K562 (cell line): Measurements from ENCODE around the gene HDAC7. TPM values are rescaled to one million over a fixed set of nuclear protein-coding genes. Genes with fewer than 3 reads are reported as not detected.

Source experiments
- ATAC-seq: fragments of 200-7000 bp; cut with Tn5 transposase; 3 replicates; pipeline ENCODE4 v1.9.1; 2020; ENCODE audit warnings: moderate library complexity
- BruUV-seq: library from RNA; stranded (reverse); fragments of 400-500 nt; replicated peaks from 2 replicates; lab custom pipeline; 2021; lab: Mats Ljungman, UMichigan
- CTCF ChIA-PET: fragments of 300-600 bp; formaldehyde crosslinking; extraction: SDS; loops from one replicate; lab custom pipeline; 2021; ENCODE audit warnings: low intra/inter-chr PET ratio; lab: Yijun Ruan, JAX
- POLR2A ChIA-PET: fragments of 300-600, 350-650 bp; sonication (Branson Sonifier 250); formaldehyde crosslinking; extraction: SDS; loops from one replicate; lab custom pipeline; 2021; ENCODE audit warnings: antibody characterized with exemption, inconsistent platforms; lab: Yijun Ruan, JAX
- DNase-seq, 4 experiments: peaks; one replicate each; pipeline versions ENCODE4 v3.0.0 to v3.0.0-alpha.2; 2011 to 2018; ENCODE audit warnings: low spot score in 3 of 4, mixed read lengths in 3 of 4; ENCODE audit errors: extremely low read depth in 1 of 4
- FAIRE-seq: peaks from 2 replicates; lab custom pipeline; 2011; peaks lifted over from hg19 to GRCh38; lab: Jason Lieb, UNC
- H2AFZ ChIP-seq: 2 replicates; pipeline ENCODE4 v1.6.0; 2011; ENCODE audit warnings: low read depth, low read length, control low read depth, inconsistent platforms
- H3K27ac ChIP-seq: fragments of 200-600 bp; 3 replicates; pipeline ENCODE4 v1.8.0; 2011; ENCODE audit warnings: low read depth, mild to moderate bottlenecking, control low read depth, inconsistent platforms, low read length, moderate library complexity, mixed read lengths; ENCODE audit errors: extremely low read depth
- H3K27me3 ChIP-seq, 2 experiments: fragments of 300-600 bp in 1 of 2; 2 replicates in 1 of 2; 3 replicates in 1 of 2; pipeline versions ENCODE4 v1.6.0 to v1.8.0; 2011; ENCODE audit warnings: inconsistent platforms in 2 of 2, low read length in 2 of 2, mild to moderate bottlenecking in 1 of 2, mixed read lengths in 1 of 2, moderate library complexity in 1 of 2; ENCODE audit not compliant: control insufficient read depth in 2 of 2, insufficient read depth in 2 of 2
- H3K36me3 ChIP-seq: fragments of 300-600 bp; 3 replicates; pipeline ENCODE4 v1.8.0; 2011; ENCODE audit warnings: mild to moderate bottlenecking, low read length, inconsistent platforms; ENCODE audit not compliant: control insufficient read depth, insufficient read depth
- H3K4me1 ChIP-seq, 2 experiments: fragments of 200-600 bp in 1 of 2; replicated peaks in 1 of 2; 2 replicates in 1 of 2; 3 replicates in 1 of 2; pipeline versions ENCODE4 v1.5.1 to v1.8.0; 2011; ENCODE audit warnings: inconsistent platforms in 2 of 2, low read length in 2 of 2, mild to moderate bottlenecking in 1 of 2, mixed read lengths in 1 of 2, moderate library complexity in 1 of 2; ENCODE audit not compliant: control insufficient read depth in 2 of 2, insufficient read depth in 2 of 2
- H3K4me2 ChIP-seq: 2 replicates; pipeline ENCODE4 v1.6.1; 2011; ENCODE audit warnings: low read length, control low read depth, inconsistent platforms, mixed read lengths; ENCODE audit not compliant: insufficient read depth
- H3K4me3 ChIP-seq: fragments of 200-600 bp; sonication (generic), shearing (Covaris generic); 2 replicates; pipeline ENCODE4 v1.5.1; 2016; ENCODE audit warnings: control low read depth, inconsistent platforms
- H3K79me2 ChIP-seq: fragments of 200-600 bp; 3 replicates; pipeline ENCODE4 v1.8.0; 2011; ENCODE audit warnings: low read length, inconsistent platforms; ENCODE audit not compliant: control insufficient read depth, insufficient read depth
- H3K9ac ChIP-seq, 2 experiments: 2 replicates each; pipeline versions ENCODE4 v1.6.0 to v1.6.1; 2011; ENCODE audit warnings: low read depth in 2 of 2, low read length in 2 of 2, control low read depth in 1 of 2, inconsistent platforms in 1 of 2, mild to moderate bottlenecking in 1 of 2, mixed read lengths in 1 of 2; ENCODE audit not compliant: insufficient read depth in 1 of 2
- H3K9me1 ChIP-seq: one replicate; pipeline ENCODE4 v1.6.0; 2011; ENCODE audit warnings: inconsistent platforms, mild to moderate bottlenecking, low read length, moderate library complexity; ENCODE audit not compliant: control insufficient read depth, insufficient read depth
- H3K9me3 ChIP-seq: replicated peaks from 2 replicates; pipeline ENCODE4 v1.5.1; 2011; ENCODE audit warnings: low read depth, low read length, inconsistent platforms; ENCODE audit not compliant: control insufficient read depth, insufficient read depth
- H4K20me1 ChIP-seq: replicated peaks from 2 replicates; pipeline ENCODE4 v1.6.1; 2011; ENCODE audit warnings: low read length, inconsistent platforms, mixed read lengths; ENCODE audit not compliant: control insufficient read depth, insufficient read depth
- BCOR ChIP-seq: fragments of 450-650 bp; IDR thresholded peaks from 2 replicates; pipeline ENCODE4 v1.6.1; 2016
- DPF2 ChIP-seq: fragments of 450-650 bp; IDR thresholded peaks from 2 replicates; pipeline ENCODE4 v1.6.1; 2016
- ELF2 ChIP-seq: fragments of 250-450 bp; sonication (Bioruptor Pico); IDR thresholded peaks from 2 replicates; pipeline ENCODE4 v1.5.0; 2021; ENCODE audit warnings: mild to moderate bottlenecking
- HSF4 ChIP-seq: fragments of 250-450 bp; sonication (Bioruptor Pico); IDR thresholded peaks from 2 replicates; pipeline ENCODE4 v2.1.2; 2022; ENCODE audit warnings: mild to moderate bottlenecking, moderate library complexity, borderline replicate concordance
- MCM3 ChIP-seq: fragments of 450-650 bp; IDR thresholded peaks from 2 replicates; pipeline ENCODE4 v1.6.1; 2016
- NR2C1 ChIP-seq, 2 experiments: fragments of 450-650 bp; IDR thresholded peaks; 2 replicates each; pipeline ENCODE4 v1.6.1; 2017; ENCODE audit warnings: mild to moderate bottlenecking in 2 of 2, antibody characterized with exemption in 1 of 2, inconsistent platforms in 1 of 2, missing compliant biosample characterization in 1 of 2, missing genetic modification characterization in 1 of 2
- NR2C2 ChIP-seq, 2 experiments: fragments of 200-800 bp in 1 of 2; sonication (Bioruptor generic) in 1 of 2; sonication (generic) in 1 of 2; formaldehyde crosslinking in 1 of 2; IDR thresholded peaks; 2 replicates each; pipeline versions ENCODE4 v1.6.1 to v1.8.0; 2016 to 2022; ENCODE audit warnings: mild to moderate bottlenecking in 1 of 2, missing compliant biosample characterization in 1 of 2, missing genetic modification characterization in 1 of 2, missing genetic modification reagents in 1 of 2
- RBM25 ChIP-seq: fragments of 200-400 bp; formaldehyde crosslinking; IDR thresholded peaks from 2 replicates; pipeline ENCODE4 v1.6.1; 2018; ENCODE audit warnings: low read length, low read depth, moderate library complexity; ENCODE audit not compliant: severe bottlenecking
- SETDB1 ChIP-seq: IDR thresholded peaks from one replicate; pipeline ENCODE4 v1.6.1; 2012; ENCODE audit warnings: low read length, control low read depth, inconsistent platforms
- TBP ChIP-seq: optimal IDR thresholded peaks from 2 replicates; pipeline ENCODE3; 2011; ENCODE audit warnings: low read depth, low read length, improper control_type of control experiment
- TCF3 ChIP-seq: sonication (generic); formaldehyde crosslinking; IDR thresholded peaks from 2 replicates; pipeline ENCODE4 v1.4.0; 2020; ENCODE audit warnings: mild to moderate bottlenecking, missing genetic modification reagents
- TEAD1 ChIP-seq, 2 experiments: fragments of 450-650 bp in 1 of 2; sonication (generic) in 1 of 2; formaldehyde crosslinking; IDR thresholded peaks; 2 replicates each; pipeline versions ENCODE4 v1.4.0 to v1.8.0; 2020 to 2022; ENCODE audit warnings: mild to moderate bottlenecking in 2 of 2, missing genetic modification reagents in 1 of 2
- ZFP36 ChIP-seq: fragments of 150-350 bp; IDR thresholded peaks from 2 replicates; pipeline ENCODE4 v1.6.1; 2018; ENCODE audit warnings: low read length, low read depth; ENCODE audit not compliant: partially characterized antibody
- ZNF174 ChIP-seq: fragments of 250-450 bp; sonication (Bioruptor Pico); IDR thresholded peaks from 2 replicates; pipeline ENCODE4 v1.4.0; 2020; ENCODE audit warnings: mild to moderate bottlenecking
- ZNF217 ChIP-seq: sonication (generic); formaldehyde crosslinking; IDR thresholded peaks from 2 replicates; pipeline ENCODE4 v1.8.0; 2022; ENCODE audit warnings: mild to moderate bottlenecking, missing genetic modification reagents
- ZNF354B ChIP-seq: fragments of 250-450 bp; sonication (Bioruptor Pico); IDR thresholded peaks from 2 replicates; pipeline ENCODE4 v1.4.0; 2020
- ZNF436 ChIP-seq: fragments of 250-450, 450-650 bp; sonication (Bioruptor Pico); formaldehyde crosslinking; IDR thresholded peaks from 2 replicates; pipeline ENCODE4 v1.7.0; 2020; ENCODE audit warnings: mild to moderate bottlenecking
- ZZZ3 ChIP-seq: fragments of 450-650 bp; IDR thresholded peaks from 2 replicates; pipeline ENCODE4 v1.6.1; 2016; ENCODE audit warnings: antibody characterized with exemption, mild to moderate bottlenecking, moderate library complexity
- WGBS: fragments of 100-300 bp; shearing (Covaris generic); methylation state at CpG from one replicate; pipeline ENCODE4 v1.1.6; 2016; ENCODE audit warnings: low coverage, mixed read lengths; ENCODE audit not compliant: insufficient coverage; ENCODE audit errors: missing lambda C conversion rate; 5-methylcytosine and 5-hydroxymethylcytosine counted together
- in situ Hi-C: fragments of 300-500 bp; cut with MboI; formaldehyde crosslinking; loops from 4 replicates; pipeline ENCODE4 v1.15.0; 2018; ENCODE audit warnings: inconsistent platforms, mixed read lengths
- intact Hi-C: fragments of 100-400 bp; cut with micrococcal nuclease; formaldehyde crosslinking; loops from 2 replicates; pipeline ENCODE4 v1.14.2; 2022
- polyA plus RNA-seq, 8 experiments: library from polyadenylated mRNA; depleted of rRNA in 4 of 8; stranded (reverse) in 5 of 8; unstranded in 3 of 8; fragments of >200 nt; fragmentation: Nextera tagmentation in 2 of 8; fragmentation: Illumina TruSeq in 1 of 8; extraction: Ambion mirVana in 2 of 8; extraction: Trizol in 1 of 8; gene quantifications; 2 replicates each; pipeline versions ENCODE4 v1.2.1 to v1.2.3, GENCODE V29; 2011 to 2014; ENCODE audit warnings: inconsistent platforms in 1 of 8, missing spikeins in 1 of 8
- total RNA-seq, 7 experiments: library from RNA; depleted of rRNA in 6 of 7; stranded (reverse); fragments of >200 nt in 6 of 7; fragmentation: Illumina TruSeq in 2 of 7; extraction: Trizol in 2 of 7; gene quantifications; 2 replicates each; pipeline versions ENCODE4 v1.2.1 to v1.2.3, GENCODE V29; 2011 to 2021; ENCODE audit warnings: low replicate concordance in 1 of 7

HDAC7 gene
- total and polyA plus RNA-seq, 9 of the 15 experiments (the other 6 are each of a cell fraction or from before 2014, with no cell fraction given) = 2.5 to 129 (median 31.1) TPM

DNA sequence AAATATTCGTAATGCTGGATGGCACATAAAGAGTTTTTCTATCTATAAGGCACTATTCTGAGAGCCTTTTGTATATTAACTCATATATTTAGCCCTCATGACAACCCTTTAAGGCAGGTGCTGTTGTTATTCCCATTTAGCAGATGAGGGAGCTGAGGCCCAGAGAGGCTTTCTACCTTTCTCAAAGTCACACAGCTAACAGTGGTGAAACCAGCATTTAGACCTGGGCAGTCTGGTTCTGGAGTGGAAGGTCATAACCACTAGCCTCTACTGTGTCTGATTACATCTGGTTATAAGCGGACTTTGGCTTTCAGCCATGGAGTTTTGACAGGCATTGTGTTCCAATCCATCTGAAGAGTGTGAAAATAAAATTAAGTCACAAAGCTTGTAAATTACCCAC is 41.2 kb upstream of the HDAC7 start:
- ChIA-PET POLR2A (interaction anchor here (0.7 kb wide), 1 partner anchor 62 kb away, joined by 3 read pairs; no protein-coding TSS in a partner anchor), CTCF (no interaction called here)

More for the DNA sequence above, 41.2 kb upstream of the HDAC7 start:
- BruUV-seq = no TSS peak
- Histone ChIP-seq H3K9me3 (no peaks in the 10 kb centered on the region), H3K4me3 (no peak overlapping the region), H3K9me1 (no peaks in the 10 kb centered on the region), H3K36me3 (no peaks in the 10 kb centered on the region), H3K27me3 (peaks cover 0 to 9% of the 10 kb centered on the region in 2 experiments; a peak in 1 of 5 replicates), H4K20me1 (no peaks in the 10 kb centered on the region), H2AFZ (no peak overlapping the region), H3K9ac (no peak overlapping the region), H3K79me2 (no peaks in the 10 kb centered on the region), H3K27ac (no peak overlapping the region), H3K4me2 (no peak overlapping the region), H3K4me1 (peaks cover 0 to 3% of the 10 kb centered on the region in 2 experiments; a peak in 1 of 5 replicates)
- TF ChIP-seq ZNF354B (CRISPR knock-in tag) (no peak), NR2C1 (IDR thresholded peaks at IDR 0.05) (no peak), NR2C1 (tag; IDR thresholded peaks at IDR 0.05) (no peak), ZNF436 (CRISPR knock-in tag) (no peak), TCF3 (CRISPR knock-in tag) (no peak), MCM3 (no peak), BCOR (peak; percentile 42; the same call in 1 of the 2 replicates), ZZZ3 (no peak), ZNF217 (CRISPR knock-in tag) (no peak), ELF2 (CRISPR knock-in tag) (no peak), TBP (no peak), TEAD1 (CRISPR knock-in tag; IDR thresholded peaks at IDR 0.05) (no peak), DPF2 (no peak), ZFP36 (peak; percentile 55), RBM25 (peak; percentile 78), HSF4 (CRISPR knock-in tag) (no peak), SETDB1 (no peak), NR2C2 (CRISPR knock-in tag; IDR thresholded peaks at IDR 0.05) (no peak), NR2C2 (tag; IDR thresholded peaks at IDR 0.05) (no peak), ZNF174 (no peak)
- 25% methylated on average over 2 of the region's 2 CpGs for WGBS
- FAIRE-seq (peak; percentile 54), ATAC-seq (no peak), DNase-seq (no peak)
- in situ Hi-C loops (no loop called here), intact Hi-C loops (no loop called here)
